Measurements from ENCODE around the gene CELA3B. TPM values are rescaled to one million over a fixed set of nuclear protein-coding genes. Genes with fewer than 3 reads are reported as not detected.

CELA3B gene
- polyA plus RNA-seq, 4 donors, result 0.27 to 11.4 (median 2.2) TPM

DNA sequence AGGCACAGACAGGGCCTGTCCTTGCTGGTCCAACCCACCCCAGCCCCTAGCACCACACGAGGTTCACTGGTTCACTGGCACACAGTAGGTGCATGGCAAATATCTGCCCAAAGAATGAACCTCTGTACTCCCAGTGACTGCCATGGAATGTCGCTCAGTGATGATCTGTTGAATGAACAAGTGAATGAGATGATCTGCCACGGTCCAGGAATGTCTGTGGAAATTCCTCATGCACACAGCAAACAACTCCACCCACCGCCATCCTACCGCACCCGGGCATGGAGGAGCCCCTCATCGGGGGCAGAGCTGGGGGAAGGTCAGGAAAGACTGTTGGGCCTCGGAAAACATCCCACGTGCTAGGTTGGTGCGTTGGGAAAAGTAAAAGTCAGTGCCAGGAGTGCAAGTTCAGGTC lies 41.4 kb upstream of the CELA3B start:
- FAIRE-seq (no peak), DNase-seq (no peak)
- Histone ChIP-seq H3K27me3 (ENCODE audit: control insufficient read depth in 3 of 3, insufficient read depth in 3 of 3, low read length in 3 of 3) (no peaks in the 10 kb centered on the region), H3K36me3 (ENCODE audit: control insufficient read depth in 3 of 3, insufficient read depth in 2 of 3, low read depth in 1 of 3, low read length in 3 of 3) (peaks cover 0 to 37% (median 0%) of the 10 kb centered on the region in 3 donors), H3K4me3 (ENCODE audit: low read depth in 1 of 3, low read length in 3 of 3) (peak overlapping the region; percentile 9 to 81 (median 57)), H3K9me3 (ENCODE audit: control insufficient read depth in 2 of 2, insufficient read depth in 1 of 2, low read depth in 1 of 2, low read length in 1 of 2) (no peaks in the 10 kb centered on the region), H3K4me1 (ENCODE audit: control insufficient read depth in 3 of 3, insufficient read depth in 2 of 3, low read depth in 1 of 3, low read length in 2 of 3) (peaks cover 2 to 60% (median 3%) of the 10 kb centered on the region in 3 donors), H3K27ac (ENCODE audit: low read depth in 1 of 3, low read length in 2 of 3) (peak overlapping the region in 2 of 3 donors; percentile 79 to 81)
- 28 to 43% (median 40%) methylated on average over 10 of the region's 10 CpGs for WGBS, 3 donors

DNA sequence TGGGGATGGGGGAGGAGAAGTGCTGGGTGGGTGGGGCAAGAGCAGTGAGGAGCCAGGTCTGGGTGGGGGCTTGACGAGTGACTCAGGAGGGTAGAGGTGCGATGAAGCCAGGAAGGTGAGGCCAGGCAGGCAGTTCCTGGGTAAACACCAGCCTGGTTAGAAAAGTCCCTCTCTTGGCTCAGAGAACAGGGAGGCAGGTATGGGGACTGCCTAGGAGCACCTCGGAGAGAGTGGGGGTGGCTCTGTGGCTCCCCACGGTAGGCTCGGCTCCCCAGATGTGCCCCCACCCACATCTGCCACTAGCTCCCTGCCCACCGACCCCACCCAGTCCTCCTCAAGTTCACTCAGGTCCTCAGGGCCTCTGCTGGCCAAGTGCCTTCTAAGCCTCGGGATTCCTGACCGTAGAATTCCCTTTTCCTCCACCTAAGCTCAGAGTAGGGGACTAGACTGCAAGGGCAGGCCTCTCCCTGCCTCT lies 40.9 kb upstream of the CELA3B start:
- no peaks in the 10 kb centered on the region for H3K27me3 ChIP-seq (ENCODE audit: control insufficient read depth in 3 of 3, insufficient read depth in 3 of 3, low read length in 3 of 3)
- H3K4me3 ChIP-seq (ENCODE audit: low read depth in 1 of 3, low read length in 3 of 3), result peak overlapping the region; percentile 9 to 81 (median 57)
- FAIRE-seq (no peak), DNase-seq (peak in 1 of 2 donors; percentile 62)
- WGBS, 3 donors, result 8 to 22% (median 19%) methylated on average over 7 to 8 of the region's 8 CpGs
- no peaks in the 10 kb centered on the region for H3K9me3 ChIP-seq (ENCODE audit: control insufficient read depth in 2 of 2, insufficient read depth in 1 of 2, low read depth in 1 of 2, low read length in 1 of 2)
- peaks cover 0 to 55% (median 3%) of the 10 kb centered on the region in 3 donors for H3K4me1 ChIP-seq (ENCODE audit: control insufficient read depth in 3 of 3, insufficient read depth in 2 of 3, low read depth in 1 of 3, low read length in 2 of 3)
- peak overlapping the region; percentile 79 to 81 (median 81) for H3K27ac ChIP-seq (ENCODE audit: low read depth in 1 of 3, low read length in 2 of 3)
- H3K36me3 ChIP-seq (ENCODE audit: control insufficient read depth in 3 of 3, insufficient read depth in 2 of 3, low read depth in 1 of 3, low read length in 3 of 3), result peaks cover 0 to 33% (median 0%) of the 10 kb centered on the region in 3 donors

DNA sequence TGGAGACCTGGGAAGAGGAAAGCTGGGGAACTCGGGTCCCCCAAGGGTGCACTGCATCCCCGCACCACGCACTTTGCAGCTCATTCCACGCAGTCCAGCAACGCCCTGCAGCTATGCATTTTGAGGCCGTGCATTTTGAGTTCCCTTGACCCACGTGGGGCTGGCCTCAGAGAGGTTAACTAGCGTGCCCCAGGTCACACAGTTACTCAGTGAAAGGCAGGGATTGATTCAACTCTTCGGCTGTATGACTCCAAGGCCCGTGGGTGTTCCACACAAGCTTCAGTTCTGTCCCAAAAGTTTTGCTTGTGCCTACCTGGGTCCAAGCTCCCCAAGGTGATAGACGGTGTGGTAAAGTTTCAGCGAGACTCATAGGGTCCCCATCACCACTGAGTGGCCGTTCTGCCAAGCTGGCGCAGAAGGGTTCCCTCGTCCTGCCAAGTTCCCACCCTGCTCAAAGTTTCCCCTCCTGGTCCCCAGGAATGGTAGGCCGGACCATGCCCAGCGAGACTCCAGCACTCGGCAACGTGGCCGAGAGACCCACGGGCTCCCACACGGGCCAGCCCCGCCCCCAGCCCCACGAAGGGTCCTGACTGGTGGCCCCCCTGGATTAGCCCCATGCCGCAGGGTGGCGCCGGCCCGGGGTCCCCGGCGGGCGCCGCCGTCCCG lies 40.3 kb upstream of the CELA3B start:
- peak in 1 of 2 donors; percentile 37 for DNase-seq
- peak overlapping the region; percentile 55 to 81 (median 57) for H3K4me3 ChIP-seq (ENCODE audit: low read depth in 1 of 3, low read length in 3 of 3)
- H3K9me3 ChIP-seq (ENCODE audit: control insufficient read depth in 2 of 2, insufficient read depth in 1 of 2, low read depth in 1 of 2, low read length in 1 of 2), result no peaks in the 10 kb centered on the region
- H3K27me3 ChIP-seq (ENCODE audit: control insufficient read depth in 3 of 3, insufficient read depth in 3 of 3, low read length in 3 of 3), result no peaks in the 10 kb centered on the region
- H3K4me1 ChIP-seq (ENCODE audit: control insufficient read depth in 3 of 3, insufficient read depth in 2 of 3, low read depth in 1 of 3, low read length in 2 of 3), result peaks cover 0 to 49% (median under 1%) of the 10 kb centered on the region in 3 donors
- FAIRE-seq, result no peak
- H3K27ac ChIP-seq (ENCODE audit: low read depth in 1 of 3, low read length in 2 of 3), result peak overlapping the region; percentile 79 to 81 (median 81)
- peaks cover 0 to 28% (median 0%) of the 10 kb centered on the region in 3 donors for H3K36me3 ChIP-seq (ENCODE audit: control insufficient read depth in 3 of 3, insufficient read depth in 2 of 3, low read depth in 1 of 3, low read length in 3 of 3)
- WGBS, 3 donors, result 4 to 10% (median 9%) methylated on average over 27 to 34 of the region's 34 CpGs

DNA sequence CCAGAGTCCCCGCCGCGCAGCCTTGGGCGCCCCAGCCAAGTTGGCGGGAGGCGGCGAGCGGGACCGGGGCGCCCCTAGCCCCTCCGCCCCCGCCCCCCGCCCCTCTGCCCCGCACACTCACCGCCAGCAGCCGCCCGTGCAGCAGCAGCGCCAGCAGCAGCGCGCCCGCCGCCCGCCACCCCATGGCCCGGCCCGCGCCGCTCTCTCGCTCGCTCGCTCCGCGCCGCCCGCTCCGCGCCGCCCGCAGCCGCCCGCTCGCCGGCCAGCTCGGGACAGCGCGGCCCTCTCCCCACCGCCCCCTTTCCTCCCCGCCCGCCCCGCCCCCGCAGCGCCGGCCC lies 39.8 kb upstream of the CELA3B start, which contains the start of gene HSPG2:
Gene HSPG2 (minus strand): TSS at position 277 of the 338 bp plus-strand sequence. CDS start 93 bp downstream, at position 184.
- H3K36me3 ChIP-seq (ENCODE audit: control insufficient read depth in 3 of 3, insufficient read depth in 2 of 3, low read depth in 1 of 3, low read length in 3 of 3), result peaks cover 0 to 25% (median 0%) of the 10 kb centered on the region in 3 donors
- H3K27ac ChIP-seq (ENCODE audit: low read depth in 1 of 3, low read length in 2 of 3), result peak within 1 kb of the TSS; percentile 79 to 81 (median 81)
- no peaks in the 10 kb centered on the region for H3K27me3 ChIP-seq (ENCODE audit: control insufficient read depth in 3 of 3, insufficient read depth in 3 of 3, low read length in 3 of 3)
- FAIRE-seq (no peak), DNase-seq (no peak)
- peak within 1 kb of the TSS; percentile 55 to 81 (median 57) for H3K4me3 ChIP-seq (ENCODE audit: low read depth in 1 of 3, low read length in 3 of 3)
- 0% methylated on average over 5 to 52 of the region's 52 CpGs for WGBS, 3 donors
- no peaks in the 10 kb centered on the region for H3K9me3 ChIP-seq (ENCODE audit: control insufficient read depth in 2 of 2, insufficient read depth in 1 of 2, low read depth in 1 of 2, low read length in 1 of 2)
- peaks cover 0 to 44% (median 0%) of the 10 kb centered on the region in 3 donors for H3K4me1 ChIP-seq (ENCODE audit: control insufficient read depth in 3 of 3, insufficient read depth in 2 of 3, low read depth in 1 of 3, low read length in 2 of 3)

DNA sequence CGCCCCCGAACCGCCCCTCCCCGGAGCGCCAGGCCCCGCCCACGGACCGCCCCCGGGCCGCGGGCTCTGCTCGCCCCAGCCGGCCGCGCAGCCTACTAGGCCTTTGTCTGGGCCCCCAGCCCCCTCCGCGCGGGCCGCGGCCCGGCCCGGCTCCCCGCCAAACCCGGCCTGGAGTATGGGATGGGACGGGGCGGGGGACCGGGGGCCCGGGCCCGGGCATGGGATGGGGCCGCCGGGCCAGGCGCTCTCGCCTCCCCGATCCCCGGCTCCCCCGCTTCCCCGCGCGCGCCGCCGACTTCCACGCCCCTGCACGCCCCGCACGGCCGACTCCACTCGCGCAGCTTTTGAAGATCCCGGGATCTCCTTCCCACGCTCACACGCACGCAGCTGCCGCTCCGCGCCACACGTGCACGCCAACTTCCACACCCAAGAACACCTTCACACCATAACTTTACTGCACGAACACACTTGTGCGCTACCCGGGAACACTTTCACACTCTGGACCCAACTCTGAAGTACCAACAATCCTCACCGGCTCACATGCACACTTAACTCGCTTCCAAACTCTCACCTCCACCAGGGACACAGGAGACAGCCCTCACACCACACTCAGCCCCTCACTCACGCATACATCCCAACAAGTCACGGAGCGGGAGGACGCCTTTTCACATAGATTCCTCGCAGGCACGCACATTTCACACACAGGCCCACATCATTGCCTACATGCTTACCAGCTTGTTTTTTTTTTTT lies 39.3 kb upstream of the CELA3B start:
- Histone ChIP-seq H3K27me3 (ENCODE audit: control insufficient read depth in 3 of 3, insufficient read depth in 3 of 3, low read length in 3 of 3) (no peaks in the 10 kb centered on the region), H3K27ac (ENCODE audit: low read depth in 1 of 3, low read length in 2 of 3) (peak overlapping the region; percentile 14 to 63 (median 49)), H3K4me1 (ENCODE audit: control insufficient read depth in 3 of 3, insufficient read depth in 2 of 3, low read depth in 1 of 3, low read length in 2 of 3) (peaks cover 0 to 39% (median 0%) of the 10 kb centered on the region in 3 donors), H3K36me3 (ENCODE audit: control insufficient read depth in 3 of 3, insufficient read depth in 2 of 3, low read depth in 1 of 3, low read length in 3 of 3) (peaks cover 0 to 24% (median 0%) of the 10 kb centered on the region in 3 donors), H3K4me3 (ENCODE audit: low read depth in 1 of 3, low read length in 3 of 3) (peak overlapping the region; percentile 49 to 81 (median 55)), H3K9me3 (ENCODE audit: control insufficient read depth in 2 of 2, insufficient read depth in 1 of 2, low read depth in 1 of 2, low read length in 1 of 2) (no peaks in the 10 kb centered on the region)
- DNase-seq (peak; percentile 69 to 89), FAIRE-seq (no peak)
- WGBS, 3 donors, result 9 to 14% (median 13%) methylated on average over 42 to 68 of the region's 69 CpGs

DNA sequence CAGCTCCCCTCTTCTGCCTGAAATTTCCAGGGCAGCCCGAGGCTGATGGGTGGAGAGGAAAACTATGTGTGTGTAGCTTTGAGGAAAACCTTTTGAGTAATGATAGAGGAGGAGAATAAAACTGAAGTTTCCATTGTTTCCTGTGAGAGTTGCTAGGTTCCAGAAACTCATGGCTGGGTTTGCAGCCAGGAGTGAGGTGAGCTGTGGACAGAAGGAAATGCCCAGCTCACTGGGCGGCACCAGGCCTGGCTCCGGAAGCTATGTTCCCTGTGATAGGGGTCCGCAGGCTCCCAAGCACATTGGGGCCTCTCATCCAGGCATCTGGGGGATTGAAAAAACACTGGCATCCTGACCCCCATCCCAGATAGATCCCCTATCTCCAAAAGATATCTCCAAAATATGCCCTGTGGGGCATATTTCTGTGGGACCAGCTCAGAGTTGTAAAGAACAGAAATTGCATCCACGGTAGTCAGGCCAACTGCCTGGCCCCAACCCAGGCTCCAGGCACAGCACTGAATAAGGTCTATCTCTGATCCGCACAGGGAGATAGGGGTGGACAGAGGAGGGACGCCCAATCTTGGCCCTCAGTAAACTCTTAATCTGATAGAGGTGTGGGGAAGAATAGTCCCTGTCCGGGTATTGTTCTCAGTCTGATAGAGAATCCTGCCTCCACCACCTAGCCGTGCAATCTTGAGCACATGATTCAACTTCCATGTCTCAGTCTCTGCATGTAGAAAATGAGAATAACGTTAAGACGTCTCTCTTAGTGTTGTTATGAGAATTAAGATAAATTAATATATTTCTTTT lies 37.9 kb upstream of the CELA3B start:
- Histone ChIP-seq H3K27me3 (ENCODE audit: control insufficient read depth in 3 of 3, insufficient read depth in 3 of 3, low read length in 3 of 3) (no peaks in the 10 kb centered on the region), H3K27ac (ENCODE audit: low read depth in 1 of 3, low read length in 2 of 3) (peak overlapping the region in 2 of 3 donors; percentile 62 to 80), H3K9me3 (ENCODE audit: control insufficient read depth in 2 of 2, insufficient read depth in 1 of 2, low read depth in 1 of 2, low read length in 1 of 2) (no peaks in the 10 kb centered on the region), H3K36me3 (ENCODE audit: control insufficient read depth in 3 of 3, insufficient read depth in 2 of 3, low read depth in 1 of 3, low read length in 3 of 3) (peaks cover 0 to 10% (median 0%) of the 10 kb centered on the region in 3 donors), H3K4me1 (ENCODE audit: control insufficient read depth in 3 of 3, insufficient read depth in 2 of 3, low read depth in 1 of 3, low read length in 2 of 3) (peaks cover 0 to 33% (median 0%) of the 10 kb centered on the region in 3 donors), H3K4me3 (ENCODE audit: low read depth in 1 of 3, low read length in 3 of 3) (no peak overlapping the region)
- no peak for DNase-seq
- FAIRE-seq, result no peak
- 71 to 81% (median 81%) methylated on average over 11 of the region's 11 CpGs for WGBS, 3 donors

DNA sequence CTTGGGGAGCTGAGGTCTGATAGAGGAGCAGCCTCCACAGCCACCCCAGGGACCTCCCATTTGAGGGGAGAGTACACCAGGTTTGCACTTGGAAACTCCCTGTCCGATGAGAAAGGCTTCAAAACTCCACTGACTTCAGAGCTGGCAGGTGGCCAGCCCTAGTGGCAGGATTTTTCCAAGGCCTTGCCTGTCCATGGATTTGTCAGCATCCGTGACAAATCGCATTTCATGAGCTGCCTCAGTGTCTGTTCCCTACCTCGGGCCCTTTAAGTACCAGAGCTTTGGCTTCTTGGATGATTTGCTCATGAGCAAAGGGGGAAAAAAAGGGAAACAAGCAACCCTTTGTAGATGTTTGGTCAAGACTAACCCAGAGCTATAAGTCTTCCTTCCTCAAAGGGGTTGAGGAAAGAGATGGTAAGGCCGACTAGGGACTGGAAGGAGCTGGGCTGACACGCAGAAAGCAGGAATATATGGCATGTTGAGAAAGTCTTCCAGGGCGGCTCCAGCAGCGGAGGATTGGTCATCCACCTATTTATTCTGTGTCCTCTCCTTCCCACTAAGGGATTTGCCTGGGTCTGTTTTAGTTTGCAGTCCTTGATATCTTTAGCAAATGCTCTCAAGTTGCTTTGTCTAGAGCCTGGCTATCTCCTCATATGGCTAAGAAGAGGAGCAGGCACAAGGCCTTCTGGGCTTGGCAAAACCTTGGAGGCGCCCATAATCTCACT lies 37.0 kb upstream of the CELA3B start:
- Histone ChIP-seq H3K36me3 (ENCODE audit: control insufficient read depth in 3 of 3, insufficient read depth in 2 of 3, low read depth in 1 of 3, low read length in 3 of 3) (peaks cover 0 to 6% (median 0%) of the 10 kb centered on the region in 3 donors), H3K27me3 (ENCODE audit: control insufficient read depth in 3 of 3, insufficient read depth in 3 of 3, low read length in 3 of 3) (no peaks in the 10 kb centered on the region), H3K4me1 (ENCODE audit: control insufficient read depth in 3 of 3, insufficient read depth in 2 of 3, low read depth in 1 of 3, low read length in 2 of 3) (peaks cover 0 to 28% (median 0%) of the 10 kb centered on the region in 3 donors), H3K27ac (ENCODE audit: low read depth in 1 of 3, low read length in 2 of 3) (peak overlapping the region in 2 of 3 donors; percentile 32 to 69), H3K9me3 (ENCODE audit: control insufficient read depth in 2 of 2, insufficient read depth in 1 of 2, low read depth in 1 of 2, low read length in 1 of 2) (no peaks in the 10 kb centered on the region), H3K4me3 (ENCODE audit: low read depth in 1 of 3, low read length in 3 of 3) (no peak overlapping the region)
- peak; percentile 77 to 83 for DNase-seq
- FAIRE-seq, result no peak
- WGBS, 3 donors, result 42 to 51% (median 49%) methylated on average over 9 of the region's 9 CpGs

Data from small intestine (tissue), 7 donors.